Activated B cell treated with CpG ODN at 0.5 μM for 24 hours (primary cell): Measurements from ENCODE around the gene MSH3. TPM values are rescaled to one million over a fixed set of nuclear protein-coding genes. Genes with fewer than 3 reads are reported as not detected.

Experiments
- ATAC-seq: fragments of 200-7000 bp; cut with Tn5 transposase; one replicate; pipeline ENCODE4 v1.10.0; 2021; ENCODE audit warnings: low read depth, mild to moderate bottlenecking, moderate library complexity
- CTCF ChIA-PET: fragments of 350-600 bp; sonication (Branson Sonifier 250); formaldehyde crosslinking; loops from one replicate; lab custom pipeline; 2021; ENCODE audit warnings: antibody characterized with exemption; lab: Charles Lee
- POLR2A ChIA-PET: fragments of 350-600 bp; sonication (Branson Sonifier 250); formaldehyde crosslinking; loops from one replicate; lab custom pipeline; 2021; ENCODE audit warnings: antibody characterized with exemption; lab: Charles Lee
- DNase-seq: peaks from one replicate; pipeline ENCODE4 v3.0.0; 2022
- H3K27ac Mint-ChIP-seq: one replicate; pipeline ENCODE4 v1.8.0; 2020; ENCODE audit warnings: mixed read lengths
- H3K27me3 Mint-ChIP-seq: one replicate; pipeline ENCODE4 v1.8.0; 2021; ENCODE audit warnings: mixed read lengths
- H3K36me3 Mint-ChIP-seq: one replicate; pipeline ENCODE4 v1.8.0; 2021; ENCODE audit warnings: low read depth, mixed read lengths
- H3K4me1 Mint-ChIP-seq: one replicate; pipeline ENCODE4 v1.8.0; 2021; ENCODE audit warnings: mixed read lengths
- H3K4me3 Mint-ChIP-seq: one replicate; pipeline ENCODE4 v1.8.0; 2020; ENCODE audit warnings: mild to moderate bottlenecking, mixed read lengths
- H3K9me3 Mint-ChIP-seq: one replicate; pipeline ENCODE4 v1.8.0; 2020; ENCODE audit warnings: mixed read lengths
- CTCF ChIP-seq: fragments of 200-600 bp; IDR thresholded peaks from one replicate; pipeline ENCODE4 v1.8.0; 2022; ENCODE audit warnings: antibody characterized with exemption, mild to moderate bottlenecking
- intact Hi-C: fragments of 100-400 bp; cut with micrococcal nuclease; formaldehyde crosslinking; loops from one replicate; pipeline ENCODE4 v1.15.1; 2024
- total RNA-seq: library from RNA; stranded (reverse); gene quantifications from 2 replicates; pipeline ENCODE4 v1.2.3, GENCODE V29; 2022

MSH3 gene
- total RNA-seq, 1 donor from 2014 or later, result 24.0 TPM

- Mint-ChIP-seq H3K9me3 (no peaks in the 10 kb centered on the region), H3K27me3 (no peaks in the 10 kb centered on the region), H3K36me3 (peaks cover 72% of the 10 kb centered on the region), H3K4me1 (peaks cover 2% of the 10 kb centered on the region), H3K4me3 (no peak overlapping the region), H3K27ac (no peak overlapping the region)
- no peak for DNase-seq
- TF ChIP-seq CTCF, result no peak
- ChIA-PET POLR2A (no interaction called here), CTCF (no interaction called here)
- intact Hi-C loops, result no loop called here
- no peak for ATAC-seq
These were observed 209.3 kb downstream of the MSH3 start for GRCh38 chr5:80863708-80864107.

- no peaks in the 10 kb centered on the region for H3K27me3 Mint-ChIP-seq
- H3K9me3 Mint-ChIP-seq, result no peaks in the 10 kb centered on the region
- no peak for DNase-seq
- no peak for TF ChIP-seq CTCF
- ChIA-PET CTCF (no interaction called here), POLR2A (no interaction called here)
- H3K36me3 Mint-ChIP-seq, result peaks cover 74% of the 10 kb centered on the region
- no peak overlapping the region for H3K27ac Mint-ChIP-seq
- no peak overlapping the region for H3K4me3 Mint-ChIP-seq
- H3K4me1 Mint-ChIP-seq, result peaks cover 2% of the 10 kb centered on the region
- intact Hi-C loops, result no loop called here
- ATAC-seq, result no peak
These were observed 209.7 kb downstream of the MSH3 start for GRCh38 chr5:80864109-80864508.

GRCh38 chr5:80864706-80865435 is 210.4 kb downstream of the MSH3 start:
- H3K4me3 Mint-ChIP-seq, result no peak overlapping the region
- no peaks in the 10 kb centered on the region for H3K27me3 Mint-ChIP-seq
- ATAC-seq (no peak), DNase-seq (no peak)
- POLR2A ChIA-PET, result no interaction called here
- peaks cover 75% of the 10 kb centered on the region for H3K36me3 Mint-ChIP-seq
- H3K9me3 Mint-ChIP-seq, result no peaks in the 10 kb centered on the region
- intact Hi-C loops, result no loop called here
- H3K27ac Mint-ChIP-seq, result no peak overlapping the region
- H3K4me1 Mint-ChIP-seq, result peaks cover 2% of the 10 kb centered on the region
- no peak for TF ChIP-seq CTCF
- CTCF ChIA-PET, result no interaction called here

- H3K4me3 Mint-ChIP-seq, result no peak overlapping the region
- CTCF ChIA-PET, result no interaction called here
These were observed 211.1 kb downstream of the MSH3 start for GRCh38 chr5:80865551-80865950.

GRCh38 chr5:80866371-80866770 is 211.9 kb downstream of the MSH3 start:
- intact Hi-C loops, result no loop called here
- ChIA-PET CTCF (no interaction called here), POLR2A (no interaction called here)
- H3K27me3 Mint-ChIP-seq, result no peaks in the 10 kb centered on the region
- no peak for DNase-seq
- H3K4me1 Mint-ChIP-seq, result peaks cover 2% of the 10 kb centered on the region
- no peak for ATAC-seq
- TF ChIP-seq CTCF, result no peak
- no peak overlapping the region for H3K4me3 Mint-ChIP-seq
- H3K9me3 Mint-ChIP-seq, result no peaks in the 10 kb centered on the region
- no peak overlapping the region for H3K27ac Mint-ChIP-seq
- H3K36me3 Mint-ChIP-seq, result peaks cover 68% of the 10 kb centered on the region

More at GRCh38 chr5:80865551-80865950, 211.1 kb downstream of the MSH3 start:
- no peak for ATAC-seq
- intact Hi-C loops, result no loop called here
- no peak for TF ChIP-seq CTCF
- Mint-ChIP-seq H3K4me1 (peaks cover 2% of the 10 kb centered on the region), H3K36me3 (peaks cover 71% of the 10 kb centered on the region), H3K27me3 (no peaks in the 10 kb centered on the region), H3K9me3 (no peaks in the 10 kb centered on the region), H3K27ac (no peak overlapping the region)
- POLR2A ChIA-PET, result no interaction called here
- DNase-seq, result no peak
